Testis (tissue), 3 donors: ENCODE data around the gene DNM3. TPM values are rescaled to one million over a fixed set of nuclear protein-coding genes. Genes with fewer than 3 reads are reported as not detected.
A peak's percentile ranks its signal among the peaks of the same experiment; 100 is the strongest.

Experiments
- DNase-seq: peaks from one replicate; pipeline ENCODE4 v3.0.0-alpha.2; 2019
- H3K27ac ChIP-seq, 2 donors: fragments of 200-600 bp; sonication (generic); one replicate each; pipeline ENCODE4 v1.5.1; 2019
- H3K27me3 ChIP-seq: fragments of 200-600 bp; sonication (generic); one replicate; pipeline ENCODE4 v1.5.1; 2019
- H3K36me3 ChIP-seq: fragments of 200-600 bp; sonication (generic); one replicate; pipeline ENCODE4 v1.5.1; 2017; ENCODE audit warnings: low read depth; ENCODE audit errors: missing control alignments
- H3K4me1 ChIP-seq: fragments of 200-600 bp; sonication (generic); one replicate; pipeline ENCODE4 v1.5.1; 2019
- H3K4me3 ChIP-seq, 2 donors: fragments of 200-600 bp; sonication (generic); one replicate each; pipeline ENCODE4 v1.5.1; 2017 to 2019
- H3K9me3 ChIP-seq: fragments of 200-600 bp; sonication (generic); one replicate; pipeline ENCODE4 v1.5.1; 2017
- CTCF ChIP-seq, 3 experiments: fragments of 450-650 bp in 2 of 3; fragments of 200-600 bp in 1 of 3; sonication (generic) in 1 of 3; IDR thresholded peaks; one replicate each; pipeline ENCODE4 v1.5.1; 2016 to 2019; ENCODE audit warnings: antibody characterized with exemption in 3 of 3, mild to moderate bottlenecking in 2 of 3, moderate library complexity in 1 of 3
- POLR2A ChIP-seq: fragments of 450-650 bp; IDR thresholded peaks from one replicate; pipeline ENCODE4 v1.6.1; 2017; ENCODE audit warnings: antibody characterized with exemption, mild to moderate bottlenecking, moderate library complexity
- WGBS, 2 donors: methylation state at CpG; one replicate each; pipeline ENCODE4 v1.1.5; 2018; 5-methylcytosine and 5-hydroxymethylcytosine counted together
- intact Hi-C: fragments of 100-400 bp; cut with DNase I; formaldehyde crosslinking; loops from one replicate; pipeline ENCODE4 v1.15.1; 2023; ENCODE audit warnings: low total_unique reads
- polyA plus RNA-seq: library from polyadenylated mRNA; stranded (reverse); fragments of 350-450 nt; fragmentation: Illumina TruSeq; extraction: RNeasy Lipid Tissue Mini Kit (QIAGEN cat#74804); gene quantifications from one replicate; pipeline ENCODE4 v1.2.3, GENCODE V29; 2014; ENCODE audit warnings: low read depth, low replicate concordance; ENCODE audit not compliant: insufficient read depth
- total RNA-seq, 2 donors: library from RNA; depleted of rRNA; stranded (reverse); fragments of >200 nt; gene quantifications; one replicate each; pipeline ENCODE4 v1.2.3, GENCODE V29; 2016

DNM3 gene
- total and polyA plus RNA-seq, 3 donors from 2014 or later, result 4.9 to 10.2 (median 8.4) TPM

- DNase-seq, result no peak
- Histone ChIP-seq H3K9me3 (no peaks in the 10 kb centered on the region), H3K4me1 (no peaks in the 10 kb centered on the region), H3K4me3 (no peak overlapping the region), H3K27me3 (no peaks in the 10 kb centered on the region), H3K27ac (peak overlapping the region in 1 of 2 donors; percentile 27), H3K36me3 (no peaks in the 10 kb centered on the region)
- intact Hi-C loops, result no loop called here
- TF ChIP-seq CTCF (IDR thresholded peaks at IDR 0.05) (no peak), POLR2A (no peak)
These were observed 284.6 kb downstream of the DNM3 start for GRCh38 chr1:172125812-172126430.

DNA sequence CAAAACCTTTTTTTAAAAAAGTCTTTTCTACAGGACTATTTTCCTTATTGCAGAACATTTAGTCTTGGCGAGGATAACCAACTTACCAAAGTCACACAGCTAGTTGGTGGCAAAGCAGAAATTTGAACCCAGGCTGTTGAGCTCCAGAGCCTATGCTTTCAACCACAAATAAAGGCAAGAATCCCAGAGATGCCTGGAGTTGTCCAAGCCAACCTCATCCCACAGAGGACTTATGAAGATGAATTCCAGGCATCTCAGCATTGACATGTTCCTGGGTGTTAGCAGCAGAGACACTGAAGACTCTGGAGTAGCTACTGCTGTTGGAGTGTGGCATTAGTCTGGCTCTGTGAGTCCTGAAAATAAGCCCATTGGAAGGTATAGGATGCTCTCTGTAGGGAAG, 291.5 kb downstream of the DNM3 start:
- no peaks in the 10 kb centered on the region for H3K36me3 ChIP-seq
- intact Hi-C loops, result no loop called here
- WGBS, 2 donors, result 93 to 96% methylated on average over 1 of the region's 1 CpG

DNA sequence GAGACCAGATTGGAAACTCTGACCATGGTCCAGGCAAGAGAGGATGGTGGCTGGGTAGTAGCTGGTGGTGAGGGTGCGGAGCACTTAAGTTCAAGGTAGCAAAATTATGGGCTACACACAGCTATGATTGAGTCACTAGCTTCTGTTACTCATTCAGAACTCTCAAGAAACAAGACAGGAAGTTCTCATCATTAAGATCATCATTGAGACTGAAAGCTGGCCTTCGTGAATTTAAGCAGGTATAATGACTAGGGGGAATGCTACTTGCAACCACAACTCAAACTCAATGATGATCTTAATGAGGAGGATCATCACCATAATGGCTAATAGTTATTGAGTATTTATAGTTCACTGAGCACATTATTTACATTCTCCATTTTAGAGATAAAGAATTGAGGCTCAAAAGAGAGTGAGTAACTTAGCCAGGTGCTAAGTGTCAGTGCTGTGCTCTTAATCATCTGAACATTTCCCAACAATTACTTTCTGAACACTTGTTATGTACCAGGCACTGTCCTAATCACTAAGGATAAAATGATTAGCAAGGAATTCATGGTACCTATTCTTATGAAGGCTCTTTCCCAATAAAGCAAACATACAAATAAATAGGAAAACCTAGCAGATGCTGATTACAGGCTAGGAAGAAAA, 292.9 kb downstream of the DNM3 start:
- no peak for DNase-seq
- no peak for TF ChIP-seq CTCF (IDR thresholded peaks at IDR 0.05)
- TF ChIP-seq POLR2A, result no peak
- WGBS, 2 donors, result 82 to 91% methylated on average over 2 of the region's 2 CpGs

More for the DNA sequence above, 291.5 kb downstream of the DNM3 start:
- H3K4me1 ChIP-seq, result no peaks in the 10 kb centered on the region
- H3K27me3 ChIP-seq, result no peaks in the 10 kb centered on the region
- H3K27ac ChIP-seq, result no peak overlapping the region
- H3K4me3 ChIP-seq, result no peak overlapping the region
- TF ChIP-seq POLR2A, result no peak
- no peak for TF ChIP-seq CTCF (IDR thresholded peaks at IDR 0.05)
- no peaks in the 10 kb centered on the region for H3K9me3 ChIP-seq
- no peak for DNase-seq

GRCh38 chr1:172135076-172135672, 293.9 kb downstream of the DNM3 start:
- H3K36me3 ChIP-seq, result no peaks in the 10 kb centered on the region
- 81 to 84% methylated on average over 2 of the region's 2 CpGs for WGBS, 2 donors
- H3K4me3 ChIP-seq, result no peak overlapping the region
- intact Hi-C loops, result no loop called here
- TF ChIP-seq CTCF (IDR thresholded peaks at IDR 0.05), result peak; percentile 23 to 27 (median 27)
- no peak for TF ChIP-seq POLR2A
- H3K9me3 ChIP-seq, result no peaks in the 10 kb centered on the region
- DNase-seq, result no peak
- H3K27me3 ChIP-seq, result no peaks in the 10 kb centered on the region
- H3K27ac ChIP-seq, result peak overlapping the region in 1 of 2 donors; percentile 34
- H3K4me1 ChIP-seq, result no peaks in the 10 kb centered on the region

More for the DNA sequence above, 292.9 kb downstream of the DNM3 start:
- intact Hi-C loops, result no loop called here
- Histone ChIP-seq H3K4me1 (no peaks in the 10 kb centered on the region), H3K4me3 (no peak overlapping the region), H3K9me3 (no peaks in the 10 kb centered on the region), H3K27ac (no peak overlapping the region), H3K36me3 (no peaks in the 10 kb centered on the region), H3K27me3 (no peaks in the 10 kb centered on the region)
